ENCODE measurements around the gene SLC4A2. TPM values are rescaled to one million over a fixed set of nuclear protein-coding genes. Genes with fewer than 3 reads are reported as not detected.

Gene SLC4A2
- total and polyA plus RNA-seq, 4 donors = 27.5 to 98.8 (median 72.6) TPM

- TF ChIP-seq RAD21 (IDR thresholded peaks at IDR 0.05) = no peak
- TF ChIP-seq FOXA1 (IDR thresholded peaks at IDR 0.05) = no peak
- TF ChIP-seq TAF1 (conservative IDR thresholded peaks at IDR 0.05) = no peak
- no peak for TF ChIP-seq NR2F2 (IDR thresholded peaks at IDR 0.05)
- TF ChIP-seq MAX (IDR thresholded peaks at IDR 0.05) = no peak
- TF ChIP-seq HNF4A (conservative IDR thresholded peaks at IDR 0.05) = no peak
- no peak for TF ChIP-seq JUND (IDR thresholded peaks at IDR 0.05)
- TF ChIP-seq SP1 (IDR thresholded peaks at IDR 0.05) = no peak
- TF ChIP-seq ATF3 (IDR thresholded peaks at IDR 0.05) = no peak
- no peak for TF ChIP-seq YY1 (IDR thresholded peaks at IDR 0.05)
- no peak for TF ChIP-seq HNF4G (IDR thresholded peaks at IDR 0.05)
- TF ChIP-seq GABPA (IDR thresholded peaks at IDR 0.05 in 1 of 2, conservative IDR thresholded peaks at IDR 0.05 in 1 of 2) = no peak
- Histone ChIP-seq H3K4me3 (ENCODE audit: low read depth in 1 of 3, low read length in 3 of 3) (no peak overlapping the region), H3K9me3 (ENCODE audit: control insufficient read depth in 4 of 4, low read length in 3 of 4) (no peaks in the 10 kb centered on the region), H3K27ac (ENCODE audit: low read depth in 1 of 2, low read length in 2 of 2) (no peak overlapping the region), H3K9ac (ENCODE audit: low read depth in 1 of 2, low read length in 2 of 2) (no peak overlapping the region), H3K4me1 (ENCODE audit: control insufficient read depth in 4 of 4, insufficient read depth in 4 of 4, low read length in 3 of 4) (peaks cover 6 to 25% (median 13%) of the 10 kb centered on the region in 4 donors), H3K36me3 (ENCODE audit: control insufficient read depth in 4 of 4, insufficient read depth in 3 of 4, low read depth in 1 of 4, low read length in 3 of 4) (no peaks in the 10 kb centered on the region), H3K27me3 (ENCODE audit: control insufficient read depth in 4 of 4, insufficient read depth in 4 of 4, low read length in 3 of 4) (peaks cover 0 to 4% (median under 1%) of the 10 kb centered on the region in 4 donors)
- WGBS = 81% methylated on average over 5 of the region's 5 CpGs
- DNase-seq (ENCODE audit: low spot score) = no peak
These were observed 43.4 kb upstream of the SLC4A2 start for GRCh38 chr7:151015967-151016366.

- 84% methylated on average over 8 of the region's 8 CpGs for WGBS
- H3K27me3 ChIP-seq (ENCODE audit: control insufficient read depth in 4 of 4, insufficient read depth in 4 of 4, low read length in 3 of 4) = peaks cover 0 to 4% (median under 1%) of the 10 kb centered on the region in 4 donors
These were observed 42.9 kb upstream of the SLC4A2 start for GRCh38 chr7:151016505-151016904.

More at GRCh38 chr7:151016505-151016904, 42.9 kb upstream of the SLC4A2 start:
- H3K9ac ChIP-seq (ENCODE audit: low read depth in 1 of 2, low read length in 2 of 2) = no peak overlapping the region
- no peak for TF ChIP-seq RXRA (IDR thresholded peaks at IDR 0.05)
- TF ChIP-seq RAD21 (IDR thresholded peaks at IDR 0.05) = no peak
- no peak for TF ChIP-seq JUND (IDR thresholded peaks at IDR 0.05)
- TF ChIP-seq FOXA2 (IDR thresholded peaks at IDR 0.05) = no peak
- TF ChIP-seq HNF4G (IDR thresholded peaks at IDR 0.05) = no peak
- no peak for TF ChIP-seq GABPA (IDR thresholded peaks at IDR 0.05 in 1 of 2, conservative IDR thresholded peaks at IDR 0.05 in 1 of 2)
- TF ChIP-seq, protein P1, sequence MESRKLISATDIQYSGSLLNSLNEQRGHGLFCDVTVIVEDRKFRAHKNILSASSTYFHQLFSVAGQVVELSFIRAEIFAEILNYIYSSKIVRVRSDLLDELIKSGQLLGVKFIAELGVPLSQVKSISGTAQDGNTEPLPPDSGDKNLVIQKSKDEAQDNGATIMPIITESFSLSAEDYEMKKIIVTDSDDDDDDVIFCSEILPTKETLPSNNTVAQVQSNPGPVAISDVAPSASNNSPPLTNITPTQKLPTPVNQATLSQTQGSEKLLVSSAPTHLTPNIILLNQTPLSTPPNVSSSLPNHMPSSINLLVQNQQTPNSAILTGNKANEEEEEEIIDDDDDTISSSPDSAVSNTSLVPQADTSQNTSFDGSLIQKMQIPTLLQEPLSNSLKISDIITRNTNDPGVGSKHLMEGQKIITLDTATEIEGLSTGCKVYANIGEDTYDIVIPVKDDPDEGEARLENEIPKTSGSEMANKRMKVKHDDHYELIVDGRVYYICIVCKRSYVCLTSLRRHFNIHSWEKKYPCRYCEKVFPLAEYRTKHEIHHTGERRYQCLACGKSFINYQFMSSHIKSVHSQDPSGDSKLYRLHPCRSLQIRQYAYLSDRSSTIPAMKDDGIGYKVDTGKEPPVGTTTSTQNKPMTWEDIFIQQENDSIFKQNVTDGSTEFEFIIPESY (IDR thresholded peaks at IDR 0.05) = no peak
- TF ChIP-seq FOXA1 (IDR thresholded peaks at IDR 0.05) = no peak
- TF ChIP-seq ATF3 (IDR thresholded peaks at IDR 0.05) = no peak
- TF ChIP-seq, protein P2, sequence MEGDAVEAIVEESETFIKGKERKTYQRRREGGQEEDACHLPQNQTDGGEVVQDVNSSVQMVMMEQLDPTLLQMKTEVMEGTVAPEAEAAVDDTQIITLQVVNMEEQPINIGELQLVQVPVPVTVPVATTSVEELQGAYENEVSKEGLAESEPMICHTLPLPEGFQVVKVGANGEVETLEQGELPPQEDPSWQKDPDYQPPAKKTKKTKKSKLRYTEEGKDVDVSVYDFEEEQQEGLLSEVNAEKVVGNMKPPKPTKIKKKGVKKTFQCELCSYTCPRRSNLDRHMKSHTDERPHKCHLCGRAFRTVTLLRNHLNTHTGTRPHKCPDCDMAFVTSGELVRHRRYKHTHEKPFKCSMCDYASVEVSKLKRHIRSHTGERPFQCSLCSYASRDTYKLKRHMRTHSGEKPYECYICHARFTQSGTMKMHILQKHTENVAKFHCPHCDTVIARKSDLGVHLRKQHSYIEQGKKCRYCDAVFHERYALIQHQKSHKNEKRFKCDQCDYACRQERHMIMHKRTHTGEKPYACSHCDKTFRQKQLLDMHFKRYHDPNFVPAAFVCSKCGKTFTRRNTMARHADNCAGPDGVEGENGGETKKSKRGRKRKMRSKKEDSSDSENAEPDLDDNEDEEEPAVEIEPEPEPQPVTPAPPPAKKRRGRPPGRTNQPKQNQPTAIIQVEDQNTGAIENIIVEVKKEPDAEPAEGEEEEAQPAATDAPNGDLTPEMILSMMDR (IDR thresholded peaks at IDR 0.05; ENCODE audit: low read depth, low read length, missing input control) = no peak
- no peak for TF ChIP-seq MAX (IDR thresholded peaks at IDR 0.05)
- TF ChIP-seq, protein P3, sequence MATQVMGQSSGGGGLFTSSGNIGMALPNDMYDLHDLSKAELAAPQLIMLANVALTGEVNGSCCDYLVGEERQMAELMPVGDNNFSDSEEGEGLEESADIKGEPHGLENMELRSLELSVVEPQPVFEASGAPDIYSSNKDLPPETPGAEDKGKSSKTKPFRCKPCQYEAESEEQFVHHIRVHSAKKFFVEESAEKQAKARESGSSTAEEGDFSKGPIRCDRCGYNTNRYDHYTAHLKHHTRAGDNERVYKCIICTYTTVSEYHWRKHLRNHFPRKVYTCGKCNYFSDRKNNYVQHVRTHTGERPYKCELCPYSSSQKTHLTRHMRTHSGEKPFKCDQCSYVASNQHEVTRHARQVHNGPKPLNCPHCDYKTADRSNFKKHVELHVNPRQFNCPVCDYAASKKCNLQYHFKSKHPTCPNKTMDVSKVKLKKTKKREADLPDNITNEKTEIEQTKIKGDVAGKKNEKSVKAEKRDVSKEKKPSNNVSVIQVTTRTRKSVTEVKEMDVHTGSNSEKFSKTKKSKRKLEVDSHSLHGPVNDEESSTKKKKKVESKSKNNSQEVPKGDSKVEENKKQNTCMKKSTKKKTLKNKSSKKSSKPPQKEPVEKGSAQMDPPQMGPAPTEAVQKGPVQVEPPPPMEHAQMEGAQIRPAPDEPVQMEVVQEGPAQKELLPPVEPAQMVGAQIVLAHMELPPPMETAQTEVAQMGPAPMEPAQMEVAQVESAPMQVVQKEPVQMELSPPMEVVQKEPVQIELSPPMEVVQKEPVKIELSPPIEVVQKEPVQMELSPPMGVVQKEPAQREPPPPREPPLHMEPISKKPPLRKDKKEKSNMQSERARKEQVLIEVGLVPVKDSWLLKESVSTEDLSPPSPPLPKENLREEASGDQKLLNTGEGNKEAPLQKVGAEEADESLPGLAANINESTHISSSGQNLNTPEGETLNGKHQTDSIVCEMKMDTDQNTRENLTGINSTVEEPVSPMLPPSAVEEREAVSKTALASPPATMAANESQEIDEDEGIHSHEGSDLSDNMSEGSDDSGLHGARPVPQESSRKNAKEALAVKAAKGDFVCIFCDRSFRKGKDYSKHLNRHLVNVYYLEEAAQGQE (IDR thresholded peaks at IDR 0.05) = no peak
- TF ChIP-seq NR2F2 (IDR thresholded peaks at IDR 0.05) = no peak
- TF ChIP-seq TAF1 (conservative IDR thresholded peaks at IDR 0.05) = no peak
- TF ChIP-seq HNF4A (conservative IDR thresholded peaks at IDR 0.05) = no peak
- TF ChIP-seq EGR1 (IDR thresholded peaks at IDR 0.05; ENCODE audit: low read depth in 2 of 2) = no peak
- no peak for TF ChIP-seq YY1 (IDR thresholded peaks at IDR 0.05)
- TF ChIP-seq SP1 (IDR thresholded peaks at IDR 0.05) = no peak
- no peaks in the 10 kb centered on the region for H3K9me3 ChIP-seq (ENCODE audit: control insufficient read depth in 4 of 4, low read length in 3 of 4)
- H3K4me3 ChIP-seq (ENCODE audit: low read depth in 1 of 3, low read length in 3 of 3) = no peak overlapping the region
- no peaks in the 10 kb centered on the region for H3K36me3 ChIP-seq (ENCODE audit: control insufficient read depth in 4 of 4, insufficient read depth in 3 of 4, low read depth in 1 of 4, low read length in 3 of 4)
- peaks cover 6 to 25% (median 13%) of the 10 kb centered on the region in 4 donors for H3K4me1 ChIP-seq (ENCODE audit: control insufficient read depth in 4 of 4, insufficient read depth in 4 of 4, low read length in 3 of 4)
- H3K27ac ChIP-seq (ENCODE audit: low read depth in 1 of 2, low read length in 2 of 2) = no peak overlapping the region
- no peak for DNase-seq (ENCODE audit: low spot score)
